Subcutaneous adipose tissue (tissue), 4 donors: Measurements from ENCODE around the gene ARAP1. TPM values are rescaled to one million over a fixed set of nuclear protein-coding genes. Genes with fewer than 3 reads are reported as not detected.

ENCODE experiments used
- total RNA-seq, 4 donors: library from RNA; depleted of rRNA; stranded (reverse); fragments of >200 nt; gene quantifications; one replicate each; pipeline ENCODE4 v1.1.0, GENCODE V29; 2016
- TF ChIP-seq, protein P1 (sequence below): fragments of 450-650 bp; IDR thresholded peaks from one replicate; pipeline ENCODE4 v1.5.1; 2016; ENCODE audit warnings: low read depth, mild to moderate bottlenecking, control low read depth, antibody characterized with exemption, moderate library complexity

The ARAP1 gene
- total RNA-seq = 100 to 1,000 TPM in 3 of 4 donors, 10 to 100 TPM in 1; 35.1 to 161 (median 127) TPM

DNA sequence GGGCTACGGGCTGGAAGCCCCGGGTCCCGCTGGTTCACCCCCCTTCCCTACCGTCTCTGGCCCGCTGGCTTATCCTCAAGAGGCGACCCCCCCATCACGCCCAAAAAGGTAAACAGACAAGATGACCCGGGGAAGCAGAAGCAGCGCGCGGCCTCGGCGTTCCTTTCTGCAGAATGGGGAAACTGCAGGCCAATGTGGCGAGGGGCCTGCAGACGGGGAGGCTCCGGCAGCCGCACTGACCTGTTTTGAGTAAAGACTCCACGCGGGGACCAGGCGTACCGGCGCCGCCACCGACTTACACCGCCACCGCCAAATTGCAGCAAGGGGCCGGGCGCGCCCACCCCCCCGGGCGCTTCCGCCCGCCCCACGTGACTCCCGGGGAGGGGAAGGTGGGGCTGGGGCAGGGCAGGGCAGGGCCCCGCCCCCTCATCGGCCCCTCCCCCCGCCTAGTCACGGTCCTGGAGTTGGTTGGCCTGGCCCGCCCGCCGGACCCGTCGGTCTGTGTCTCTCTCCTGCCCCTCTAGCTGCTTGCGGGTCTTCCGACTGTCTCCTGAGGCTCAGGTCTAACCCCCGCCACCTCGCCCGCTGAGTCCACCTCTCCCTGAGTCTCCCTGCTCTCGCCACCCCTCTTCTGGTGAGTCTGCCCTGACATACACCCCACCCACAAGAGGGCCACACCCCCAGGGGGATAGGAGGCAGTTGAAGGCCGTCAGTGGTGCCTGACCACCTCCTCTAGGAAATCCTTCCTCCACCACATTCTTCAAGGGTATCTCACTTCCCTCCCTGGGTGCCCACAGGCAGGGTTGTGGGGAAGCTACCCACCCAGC lies at the start of gene ARAP1:
ARAP1 (minus strand) TSS at position 321 of the 827 bp plus-strand sequence. CDS start 25,280 bp downstream, outside the sequence.
- TF ChIP-seq, protein P1, sequence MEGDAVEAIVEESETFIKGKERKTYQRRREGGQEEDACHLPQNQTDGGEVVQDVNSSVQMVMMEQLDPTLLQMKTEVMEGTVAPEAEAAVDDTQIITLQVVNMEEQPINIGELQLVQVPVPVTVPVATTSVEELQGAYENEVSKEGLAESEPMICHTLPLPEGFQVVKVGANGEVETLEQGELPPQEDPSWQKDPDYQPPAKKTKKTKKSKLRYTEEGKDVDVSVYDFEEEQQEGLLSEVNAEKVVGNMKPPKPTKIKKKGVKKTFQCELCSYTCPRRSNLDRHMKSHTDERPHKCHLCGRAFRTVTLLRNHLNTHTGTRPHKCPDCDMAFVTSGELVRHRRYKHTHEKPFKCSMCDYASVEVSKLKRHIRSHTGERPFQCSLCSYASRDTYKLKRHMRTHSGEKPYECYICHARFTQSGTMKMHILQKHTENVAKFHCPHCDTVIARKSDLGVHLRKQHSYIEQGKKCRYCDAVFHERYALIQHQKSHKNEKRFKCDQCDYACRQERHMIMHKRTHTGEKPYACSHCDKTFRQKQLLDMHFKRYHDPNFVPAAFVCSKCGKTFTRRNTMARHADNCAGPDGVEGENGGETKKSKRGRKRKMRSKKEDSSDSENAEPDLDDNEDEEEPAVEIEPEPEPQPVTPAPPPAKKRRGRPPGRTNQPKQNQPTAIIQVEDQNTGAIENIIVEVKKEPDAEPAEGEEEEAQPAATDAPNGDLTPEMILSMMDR = no peak

DNA sequence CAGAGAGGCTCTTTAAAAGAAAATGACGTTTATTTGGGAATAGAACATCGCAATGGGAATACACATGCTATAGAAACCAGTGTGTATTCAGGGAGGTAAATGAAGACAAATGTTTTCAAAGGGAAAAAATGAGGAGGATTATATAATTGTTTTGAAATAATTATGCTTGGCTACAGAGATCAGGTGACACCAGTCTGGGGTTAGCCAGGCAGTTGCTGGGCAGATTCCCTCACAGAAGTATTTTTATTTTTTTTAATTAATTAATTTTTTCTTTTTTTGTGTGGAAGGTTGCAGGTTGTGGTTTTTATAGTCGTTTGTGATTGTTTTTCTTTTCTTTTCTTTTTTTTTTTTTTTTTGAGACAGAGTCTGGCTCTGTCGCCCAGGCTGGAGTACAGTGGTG lies 47.2 kb upstream of the ARAP1 start:
- TF ChIP-seq, protein P1 = no peak

DNA sequence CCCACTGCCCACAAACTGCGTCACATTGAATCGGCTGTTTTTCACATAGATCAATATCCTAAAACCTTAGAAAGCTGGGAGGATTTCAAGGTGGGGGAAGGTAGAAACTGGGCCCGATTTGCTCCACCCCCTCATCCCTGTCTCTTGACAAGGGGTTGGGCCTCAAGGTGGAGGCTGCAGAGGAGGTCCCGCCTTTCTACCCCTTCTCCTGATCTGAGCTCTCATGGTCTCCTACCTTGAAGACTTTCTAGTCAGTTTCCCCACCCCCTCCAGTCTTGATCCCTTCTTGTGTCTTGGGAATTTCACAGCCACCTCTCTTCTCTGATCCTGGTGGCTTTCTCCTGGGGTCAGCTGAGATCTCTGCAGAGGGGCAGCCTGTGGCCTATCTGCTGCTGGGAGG lies 46.2 kb upstream of the ARAP1 start:
- TF ChIP-seq, protein P1 = no peak

DNA sequence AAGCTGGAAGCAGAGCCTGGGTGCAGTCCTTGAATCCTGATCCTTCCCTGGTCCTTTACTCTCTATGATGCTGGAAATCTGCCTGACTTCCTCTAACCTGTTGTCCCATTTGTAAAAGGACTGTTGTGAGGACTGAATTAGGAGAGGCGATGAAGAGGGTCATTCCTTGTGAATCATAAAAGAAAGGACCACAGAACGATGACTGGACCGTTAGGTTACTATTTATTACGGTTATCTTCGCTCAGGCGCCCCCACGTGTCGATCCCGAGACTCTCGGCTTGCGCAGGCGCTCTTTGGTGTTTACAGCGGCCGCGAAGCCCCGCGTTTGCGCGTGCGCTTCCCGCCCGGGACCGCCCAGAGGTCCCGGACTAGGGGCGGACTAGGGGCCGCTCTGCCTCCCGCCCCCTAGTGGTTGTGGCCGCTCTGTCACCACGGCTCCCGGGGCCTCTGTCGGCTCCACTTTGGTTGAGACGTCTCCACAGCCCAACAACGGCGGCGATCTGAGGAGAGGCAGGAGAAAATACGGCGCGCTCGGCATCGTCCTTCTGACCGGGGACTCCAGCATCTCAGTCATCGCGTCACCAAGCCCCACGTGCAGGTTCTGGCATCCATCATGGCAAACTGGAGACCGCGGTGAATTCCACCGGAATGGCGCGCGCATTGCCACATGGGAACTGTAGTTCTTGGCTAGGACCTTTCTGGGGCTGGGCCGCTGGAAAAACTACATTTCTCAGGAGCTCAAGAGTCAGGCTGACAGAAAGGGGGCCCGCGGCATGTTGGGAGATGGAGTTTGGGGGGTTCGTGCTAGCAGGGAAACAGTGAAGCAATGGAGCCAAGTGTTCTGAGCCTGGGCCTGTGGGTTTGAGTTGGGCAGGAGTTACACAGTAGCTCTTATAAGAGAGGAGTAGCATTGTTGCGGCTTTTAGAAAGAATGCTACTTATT lies 41.5 kb upstream of the ARAP1 start, which contains the start of gene STARD10:
STARD10 (minus strand) TSS at position 623 of the 943 bp plus-strand sequence. CDS start 12,866 bp downstream, outside the sequence.
- TF ChIP-seq, protein P1 = no peak

DNA sequence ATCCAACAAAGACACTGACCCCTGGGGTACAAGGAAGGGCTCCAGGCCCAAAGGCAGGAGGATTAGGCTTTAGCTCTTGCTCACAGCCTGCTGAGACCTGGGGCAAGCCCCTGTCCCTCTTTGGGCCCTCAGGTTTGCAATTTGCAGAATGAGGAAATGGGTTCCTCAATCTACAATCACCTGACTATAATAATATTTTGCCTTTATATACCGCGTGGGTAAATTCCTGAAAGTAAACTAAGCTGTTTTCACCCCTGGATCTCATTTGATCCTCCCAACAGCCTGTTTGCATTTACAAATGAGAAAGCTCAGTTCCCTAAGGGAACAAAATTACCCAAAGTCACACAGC lies 40.8 kb upstream of the ARAP1 start:
- TF ChIP-seq, protein P1 = no peak

DNA sequence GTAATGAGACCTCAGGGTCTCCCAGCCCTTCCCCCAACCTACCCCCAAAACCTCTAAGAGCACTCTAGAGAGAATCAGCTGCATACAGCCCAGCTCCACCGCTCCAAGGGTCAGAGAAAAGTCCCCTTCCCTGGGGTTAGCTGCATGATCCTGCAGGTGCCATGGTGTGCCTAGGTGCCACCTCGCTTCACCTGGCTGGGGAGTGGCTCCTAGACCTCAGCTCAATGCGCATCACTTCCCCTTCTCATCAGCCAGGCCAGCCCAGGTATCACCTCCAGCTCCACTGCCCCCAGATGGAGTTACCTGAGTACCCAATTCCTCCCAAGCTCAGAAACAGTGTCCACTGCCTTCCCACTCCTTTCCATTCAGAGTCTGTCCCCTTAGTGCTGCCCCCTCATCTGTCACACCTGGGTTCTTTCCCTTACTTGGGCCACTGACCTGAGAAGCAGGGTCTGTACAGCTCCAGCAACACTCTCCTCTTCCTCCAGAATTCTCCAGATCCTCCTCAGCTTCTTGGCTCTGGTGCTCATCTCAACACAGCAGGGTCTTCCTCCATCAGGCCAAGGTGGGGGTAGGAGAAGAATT lies 40.3 kb upstream of the ARAP1 start:
- TF ChIP-seq, protein P1 = no peak
